ENCODE data around the gene ADGRV1. TPM values are rescaled to one million over a fixed set of nuclear protein-coding genes. Genes with fewer than 3 reads are reported as not detected.
A peak's percentile ranks its signal among the peaks of the same experiment; 100 is the strongest.

ADGRV1 gene
- total RNA-seq, 1 experiment from 2014 or later = 64.8 TPM

DNA sequence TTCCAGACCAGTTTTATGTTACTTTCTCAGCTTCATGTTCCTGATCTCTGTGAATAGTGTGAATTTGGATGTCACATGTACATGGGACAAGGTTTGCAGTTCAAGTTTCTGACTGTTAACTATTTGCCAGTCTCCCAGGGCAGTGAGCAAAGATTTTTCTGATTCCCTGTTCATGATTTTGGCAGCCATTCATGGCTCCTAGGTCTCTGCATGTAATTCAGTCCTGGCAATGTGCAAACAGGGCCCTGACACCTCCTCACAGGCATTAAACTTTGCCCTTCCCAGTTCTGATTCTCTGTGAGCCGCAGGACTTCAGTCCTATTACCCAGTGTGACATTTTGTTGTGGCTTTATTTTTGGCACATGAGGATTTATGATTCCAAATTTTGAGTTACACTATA lies 474.8 kb downstream of the ADGRV1 start:
- peaks cover 26 to 28% of the 10 kb centered on the region in 2 experiments for H3K4me1 Mint-ChIP-seq
- no peak for TF ChIP-seq CTCF (conservative IDR thresholded peaks at IDR 0.05)
- Histone ChIP-seq H3K4me1 (ENCODE audit: insufficient read depth, low read length) (peaks cover 9% of the 10 kb centered on the region), H3K56ac (ENCODE audit: insufficient read length, low read depth, low read length) (no peak overlapping the region), H3K27me3 (ENCODE audit: insufficient read depth, low read length) (no peaks in the 10 kb centered on the region), H3K79me1 (ENCODE audit: insufficient read depth, low read depth, low read length, poor library complexity, severe bottlenecking) (no peaks in the 10 kb centered on the region), H3K9ac (ENCODE audit: extremely low read depth, insufficient read length, low read length) (no peak overlapping the region), H4K91ac (ENCODE audit: insufficient read length, low read depth, low read length) (no peak overlapping the region), H2BK15ac (ENCODE audit: low read depth, low read length) (no peak overlapping the region), H3K23ac (ENCODE audit: insufficient read length, low read depth, low read length) (no peak overlapping the region), H3K9me3 (ENCODE audit: control insufficient read depth, low read depth, low read length) (no peaks in the 10 kb centered on the region), H2AFZ (ENCODE audit: low read length) (no peak overlapping the region), H3K18ac (ENCODE audit: insufficient read length, low read depth, low read length) (no peak overlapping the region), H3K23me2 (ENCODE audit: insufficient read length, low read depth, low read length, poor library complexity, severe bottlenecking) (no peaks in the 10 kb centered on the region), H3K4ac (ENCODE audit: low read depth, low read length) (no peak overlapping the region), H2BK12ac (ENCODE audit: insufficient read length, low read depth, low read length) (no peak overlapping the region), H3K27ac (ENCODE audit: insufficient read length, low read depth, low read length) (no peak overlapping the region), H2AK5ac (ENCODE audit: insufficient read length, low read length) (no peak overlapping the region), H3K4me2 (ENCODE audit: insufficient read depth, insufficient read length, low read length) (no peak overlapping the region), H4K8ac (replicated peaks; ENCODE audit: insufficient read length, low read depth, low read length) (no peak overlapping the region), H2BK5ac (ENCODE audit: insufficient read length, low read length) (no peak overlapping the region), H4K5ac (ENCODE audit: insufficient read length, low read depth, low read length) (no peak overlapping the region), H4K20me1 (ENCODE audit: control insufficient read depth, insufficient read depth, insufficient read length) (peaks cover 2% of the 10 kb centered on the region), H2BK20ac (ENCODE audit: low read depth, low read length, poor library complexity, severe bottlenecking) (no peak overlapping the region), H2BK120ac (ENCODE audit: low read depth, low read length, poor library complexity, severe bottlenecking) (no peak overlapping the region), H3T11ph (ENCODE audit: low read length) (no peak overlapping the region), H3K14ac (ENCODE audit: insufficient read depth, low read length) (no peak overlapping the region), H3K79me2 (ENCODE audit: insufficient read depth, low read length) (no peaks in the 10 kb centered on the region)
- no peaks in the 10 kb centered on the region for H3K27me3 Mint-ChIP-seq (ENCODE audit: low read depth)
- H3K27ac Mint-ChIP-seq = peak overlapping the region in 2 of 3 experiments; percentile 50 to 82; a peak in 4 of 7 replicates
- DNase-seq = no peak
- no peak overlapping the region for H3K4me3 Mint-ChIP-seq
- H3K9me3 Mint-ChIP-seq = 0 out of 5 replicates have a peak, but pooled peaks cover 0 to 2% of the 10 kb centered on the region in 2 experiments
- peaks cover 0 to 3% (median 0%) of the 10 kb centered on the region in 3 experiments; a peak in 1 of 7 replicates for H3K36me3 Mint-ChIP-seq (ENCODE audit: insufficient read depth in 1 of 3, low read depth in 3 of 3)
- no CpG with 5 or more reads among the region's 1 CpG for WGBS (ENCODE audit: extremely low coverage, insufficient read length, low lambda C conversion rate)

Measured in H9 (cell line).